B cell (primary cell): ENCODE data around the gene STX18. TPM values are rescaled to one million over a fixed set of nuclear protein-coding genes. Genes with fewer than 3 reads are reported as not detected.

Source experiments
- polyA plus RNA-seq: library from polyadenylated mRNA; depleted of rRNA; stranded (reverse); fragments of >200 nt; gene quantifications from 2 replicates; pipeline ENCODE4 v1.2.3, GENCODE V29; 2012
- total RNA-seq, 2 donors: library from RNA; stranded (reverse); fragments of 120-200 nt in 1 of 2; gene quantifications; 1 replicate in 1 of 2; 2 replicates in 1 of 2; pipeline versions ENCODE4 v1.2.3 to v1.2.4, GENCODE V29; 2013 to 2022

The STX18 gene
- total and polyA plus RNA-seq, 2 donors (not counting 1 experiment from before 2014, with no cell fraction given) = 20.3 to 33.6 TPM

Other genes with a start within 250 kb of the STX18 start
- not detected in 2 replicates for gene NSG1, start 154.9 kb downstream of the STX18 start, total RNA-seq
- gene NSG1, start 154.9 kb downstream of the STX18 start, polyA plus RNA-seq = 0.39 TPM in 1 of 2 replicates, not detected in the other